Lung (tissue), 12 donors: ENCODE data around the gene VARS2. TPM values are rescaled to one million over a fixed set of nuclear protein-coding genes. Genes with fewer than 3 reads are reported as not detected.
"Not testable (repeated sequence)": the region's sequence is repeated elsewhere in the genome, so short reads cannot be mapped to it uniquely, and the experiment has no call there.

Experiments
- ATAC-seq: fragments of 200-7000 bp; cut with Tn5 transposase; one replicate; pipeline ENCODE4 v1.9.1; 2020; ENCODE audit warnings: moderate number of reproducible peaks; ENCODE audit not compliant: insufficient read depth, low FRiP score
- DNase-seq, 3 donors: peaks; one replicate each; pipeline ENCODE4 v3.0.0-alpha.2; 2013 to 2017
- H3K27ac ChIP-seq, 2 donors: one replicate each; pipeline ENCODE4 v1.5.1; 2013; ENCODE audit warnings: mild to moderate bottlenecking in 2 of 2, moderate library complexity in 2 of 2, control low read depth in 1 of 2, inconsistent platforms in 1 of 2, low read depth in 1 of 2, low read length in 1 of 2
- H3K27me3 ChIP-seq, 3 donors: one replicate each; pipeline ENCODE4 v1.5.1; 2013; ENCODE audit warnings: low read length in 2 of 3; ENCODE audit not compliant: control insufficient read depth in 3 of 3, insufficient read depth in 3 of 3
- H3K36me3 ChIP-seq, 4 donors: one replicate each; pipeline ENCODE4 v1.5.1; 2013; ENCODE audit warnings: low read length in 4 of 4, mild to moderate bottlenecking in 1 of 4, moderate library complexity in 1 of 4; ENCODE audit not compliant: control insufficient read depth in 4 of 4, insufficient read depth in 4 of 4
- H3K4me1 ChIP-seq, 5 donors: one replicate each; pipeline ENCODE4 v1.5.1; 2013; ENCODE audit warnings: low read length in 5 of 5, mild to moderate bottlenecking in 2 of 5, moderate library complexity in 1 of 5; ENCODE audit not compliant: control insufficient read depth in 5 of 5, insufficient read depth in 5 of 5
- H3K4me3 ChIP-seq: one replicate; pipeline ENCODE4 v1.5.1; 2013; ENCODE audit warnings: mild to moderate bottlenecking, control low read depth, moderate library complexity
- H3K9ac ChIP-seq, 2 donors: one replicate each; pipeline ENCODE4 v1.5.1; 2013; ENCODE audit warnings: low read length in 2 of 2, control low read depth in 1 of 2; ENCODE audit not compliant: insufficient read depth in 1 of 2
- H3K9me3 ChIP-seq, 4 donors: one replicate each; pipeline ENCODE4 v1.5.1; 2013; ENCODE audit warnings: low read length in 3 of 4, mild to moderate bottlenecking in 1 of 4, moderate library complexity in 1 of 4; ENCODE audit not compliant: control insufficient read depth in 4 of 4, insufficient read depth in 3 of 4
- CTCF ChIP-seq: IDR thresholded peaks from 2 replicates; pipeline ENCODE4 v1.5.1; 2012; ENCODE audit warnings: mild to moderate bottlenecking; ENCODE audit errors: control extremely low read depth, extremely low read depth
- WGBS, 2 donors: extraction: QIAGEN DNeasy Blood & Tissue Kit; methylation state at CpG; one replicate each; pipeline ENCODE4 v1.1.7; 2013; 5-methylcytosine and 5-hydroxymethylcytosine counted together
- polyA plus RNA-seq, 2 donors: library from polyadenylated mRNA; stranded (reverse); fragments of 200-250 nt; gene quantifications; one replicate each; pipeline ENCODE4 v1.2.1, GENCODE V29; 2013
- total RNA-seq, 2 donors: library from RNA; depleted of rRNA in 1 of 2; stranded (reverse); fragments of >200 nt in 1 of 2; gene quantifications; one replicate each; pipeline ENCODE4 v1.2.1, GENCODE V29; 2014 to 2021
- donor health status: control.
- donor health status: control.
- donor health status: Bipolar disorder and iron deficiency.
- donor health status: healthy.
- donor health status: DM: yes; HTN: yes; CAD: no.

The VARS2 gene
- total and polyA plus RNA-seq, 4 donors = 17.4 to 38.4 (median 25.5) TPM

DNA sequence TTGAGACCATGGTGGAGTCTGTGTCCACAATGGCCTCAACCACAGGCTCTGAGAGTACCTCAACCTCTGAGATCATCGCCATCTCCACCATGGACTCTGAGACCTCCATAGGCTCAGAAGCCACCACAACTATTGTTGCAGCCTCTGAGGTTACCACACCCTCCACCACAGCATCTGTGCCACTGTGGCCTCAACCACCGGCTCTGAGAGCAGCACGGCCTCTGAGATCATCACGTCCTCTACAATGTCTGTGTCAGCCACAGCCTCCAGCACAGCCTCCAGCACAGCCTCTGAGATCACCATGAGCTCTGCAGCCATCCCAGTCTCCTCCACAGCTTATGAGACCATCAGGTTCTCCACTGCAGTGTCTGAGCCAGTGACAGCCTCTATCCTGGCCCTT lies 50.0 kb downstream of the VARS2 start:
- 78 to 86% methylated on average over 4 of the region's 4 CpGs for WGBS, 2 donors
- no peak for TF ChIP-seq CTCF
- H3K27ac ChIP-seq = no peak overlapping the region
- H3K27me3 ChIP-seq = peaks cover 0 to 3% (median 2%) of the 10 kb centered on the region in 3 donors
- DNase-seq (no peak), ATAC-seq (no peak)
- peaks cover 0 to 4% (median 0%) of the 10 kb centered on the region in 4 donors for H3K9me3 ChIP-seq
- H3K36me3 ChIP-seq = no peaks in the 10 kb centered on the region
- H3K4me3 ChIP-seq = no peak overlapping the region
- H3K4me1 ChIP-seq = no peaks in the 10 kb centered on the region
- H3K9ac ChIP-seq = no peak overlapping the region

- DNase-seq (no peak), ATAC-seq (no peak)
- H3K27me3 ChIP-seq = peaks cover 0 to 3% (median 0%) of the 10 kb centered on the region in 3 donors
- H3K9ac ChIP-seq = no peak overlapping the region
- H3K9me3 ChIP-seq = peaks cover 0 to 4% (median 0%) of the 10 kb centered on the region in 4 donors
- H3K27ac ChIP-seq = no peak overlapping the region
- WGBS, 2 donors = 82 to 92% methylated on average over 5 of the region's 5 CpGs
- TF ChIP-seq CTCF = no peak
- H3K4me3 ChIP-seq = no peak overlapping the region
- H3K4me1 ChIP-seq = no peaks in the 10 kb centered on the region
- H3K36me3 ChIP-seq = no peaks in the 10 kb centered on the region
Measured at GRCh38 chr6:30965140-30965601, 51.1 kb downstream of the VARS2 start.

- 62 to 79% methylated on average over 3 of the region's 3 CpGs for WGBS, 2 donors
- no peaks in the 10 kb centered on the region for H3K4me1 ChIP-seq
Measured at GRCh38 chr6:30966154-30966553, 52.1 kb downstream of the VARS2 start.

DNA sequence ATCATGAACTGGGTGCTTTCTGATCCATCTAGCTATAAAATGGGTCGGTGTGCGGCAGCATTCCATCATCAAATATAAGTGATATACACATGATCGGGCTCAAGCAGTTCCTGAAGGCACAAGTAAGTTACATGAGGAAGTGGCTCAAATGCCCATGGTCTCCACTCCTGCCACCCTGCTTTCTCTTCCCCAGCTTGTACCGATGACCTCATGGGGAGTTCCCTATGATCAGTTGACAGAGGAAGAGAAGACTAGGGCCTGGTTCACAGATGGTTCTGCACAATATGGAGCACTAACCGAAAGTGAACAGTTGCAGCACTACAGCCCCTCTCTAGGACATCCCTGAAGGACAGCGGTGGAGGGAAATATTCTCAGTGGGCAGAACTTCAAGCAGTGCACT lies 55.1 kb downstream of the VARS2 start:
- not testable (repeated sequence) for ATAC-seq, H3K27me3 ChIP-seq, H3K4me1 ChIP-seq, DNase-seq, H3K27ac ChIP-seq, H3K9ac ChIP-seq, H3K4me3 ChIP-seq, H3K36me3 ChIP-seq, H3K9me3 ChIP-seq
- WGBS, 2 donors = 90 to 91% methylated on average over 6 of the region's 6 CpGs

More at GRCh38 chr6:30966154-30966553, 52.1 kb downstream of the VARS2 start:
- peaks cover 0 to 3% (median 0%) of the 10 kb centered on the region in 3 donors for H3K27me3 ChIP-seq
- no peaks in the 10 kb centered on the region for H3K36me3 ChIP-seq
- no peak overlapping the region for H3K27ac ChIP-seq
- no peak for TF ChIP-seq CTCF
- H3K9ac ChIP-seq = no peak overlapping the region
- no peak for DNase-seq
- no peak overlapping the region for H3K4me3 ChIP-seq
- peaks cover 0 to 4% (median 0%) of the 10 kb centered on the region in 4 donors for H3K9me3 ChIP-seq
- no peak for ATAC-seq
